Gastroesophageal sphincter (tissue), 3 donors: ENCODE measurements around the gene KLRF2.
"Not testable (repeated sequence)": the region's sequence is repeated elsewhere in the genome, so short reads cannot be mapped to it uniquely, and the experiment has no call there.

Experiments
- EP300 ChIP-seq: sonication (generic); formaldehyde crosslinking; IDR thresholded peaks from one replicate; pipeline ENCODE4 v1.6.1; 2017; ENCODE audit warnings: antibody characterized with exemption, mild to moderate bottlenecking
- POLR2A ChIP-seq, 2 donors: fragments of 450-650 bp; IDR thresholded peaks; one replicate each; pipeline ENCODE4 v1.6.1; 2017; ENCODE audit warnings: antibody characterized with exemption in 2 of 2, mild to moderate bottlenecking in 2 of 2, moderate library complexity in 1 of 2
- TF ChIP-seq, protein P1 (sequence below), 4 experiments: fragments of 200-600 bp in 2 of 4; fragments of 450-650 bp in 2 of 4; sonication (generic) in 1 of 4; IDR thresholded peaks; one replicate each; pipeline ENCODE4 v1.5.1; 2017 to 2019; ENCODE audit warnings: antibody characterized with exemption in 4 of 4, mild to moderate bottlenecking in 2 of 4, moderate library complexity in 2 of 4

DNA sequence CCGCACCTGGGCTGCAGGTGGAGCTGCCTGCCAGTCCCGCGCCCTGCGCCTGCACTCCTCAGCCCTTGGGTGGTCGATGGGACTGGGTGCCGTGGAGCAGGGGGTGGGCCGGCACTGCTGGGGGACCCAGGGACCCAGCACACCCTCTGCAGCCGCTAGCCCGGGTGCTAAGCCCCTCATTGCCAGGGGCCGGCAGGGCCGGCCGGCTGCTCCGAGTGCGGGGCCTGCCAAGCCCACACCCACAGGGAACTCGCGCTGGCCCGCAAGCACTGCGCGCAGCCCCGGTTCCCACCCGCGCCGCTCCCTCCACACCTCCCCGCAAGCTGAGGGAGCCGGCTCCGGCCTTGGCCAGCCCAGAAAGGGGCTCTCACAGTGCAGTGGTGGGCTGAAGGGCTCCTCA, 5.2 kb upstream of the KLRF2 start:
- TF ChIP-seq, protein P1, sequence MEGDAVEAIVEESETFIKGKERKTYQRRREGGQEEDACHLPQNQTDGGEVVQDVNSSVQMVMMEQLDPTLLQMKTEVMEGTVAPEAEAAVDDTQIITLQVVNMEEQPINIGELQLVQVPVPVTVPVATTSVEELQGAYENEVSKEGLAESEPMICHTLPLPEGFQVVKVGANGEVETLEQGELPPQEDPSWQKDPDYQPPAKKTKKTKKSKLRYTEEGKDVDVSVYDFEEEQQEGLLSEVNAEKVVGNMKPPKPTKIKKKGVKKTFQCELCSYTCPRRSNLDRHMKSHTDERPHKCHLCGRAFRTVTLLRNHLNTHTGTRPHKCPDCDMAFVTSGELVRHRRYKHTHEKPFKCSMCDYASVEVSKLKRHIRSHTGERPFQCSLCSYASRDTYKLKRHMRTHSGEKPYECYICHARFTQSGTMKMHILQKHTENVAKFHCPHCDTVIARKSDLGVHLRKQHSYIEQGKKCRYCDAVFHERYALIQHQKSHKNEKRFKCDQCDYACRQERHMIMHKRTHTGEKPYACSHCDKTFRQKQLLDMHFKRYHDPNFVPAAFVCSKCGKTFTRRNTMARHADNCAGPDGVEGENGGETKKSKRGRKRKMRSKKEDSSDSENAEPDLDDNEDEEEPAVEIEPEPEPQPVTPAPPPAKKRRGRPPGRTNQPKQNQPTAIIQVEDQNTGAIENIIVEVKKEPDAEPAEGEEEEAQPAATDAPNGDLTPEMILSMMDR (IDR thresholded peaks at IDR 0.05) = not testable (repeated sequence)
- TF ChIP-seq POLR2A (IDR thresholded peaks at IDR 0.05); EP300: not testable (repeated sequence)
